Activated naive CD8-positive, alpha-beta T cell treated with anti-CD3 and anti-CD28 coated beads, Interleukin-2, amount 10 ng/mL, durations not matched to agents 7 days and 5 days (primary cell): ENCODE data around the gene RAP2A. TPM values are rescaled to one million over a fixed set of nuclear protein-coding genes. Genes with fewer than 3 reads are reported as not detected.

Source experiments
- ATAC-seq: fragments of 150-1000 bp; cut with Tn5 transposase; one replicate; pipeline ENCODE4 v1.10.0; 2021; ENCODE audit warnings: low read depth, moderate library complexity
- POLR2A ChIA-PET: fragments of 350-600 bp; sonication (Branson Sonifier 250); formaldehyde crosslinking; loops from one replicate; lab custom pipeline; 2021; ENCODE audit warnings: antibody characterized with exemption; lab: Charles Lee
- DNase-seq: peaks from one replicate; pipeline ENCODE4 v3.0.0; 2021
- H3K27ac Mint-ChIP-seq: one replicate; pipeline ENCODE4 v1.8.0; 2022; ENCODE audit warnings: mild to moderate bottlenecking, mixed read lengths
- H3K27me3 Mint-ChIP-seq: one replicate; pipeline ENCODE4 v1.8.0; 2022; ENCODE audit warnings: mild to moderate bottlenecking, moderate library complexity, mixed read lengths
- H3K36me3 Mint-ChIP-seq: one replicate; pipeline ENCODE4 v1.8.0; 2021; ENCODE audit warnings: mild to moderate bottlenecking, mixed read lengths
- H3K4me1 Mint-ChIP-seq: one replicate; pipeline ENCODE4 v1.8.0; 2021; ENCODE audit warnings: mixed read lengths
- H3K4me3 Mint-ChIP-seq: one replicate; pipeline ENCODE4 v1.8.0; 2022; ENCODE audit warnings: mild to moderate bottlenecking, moderate library complexity, mixed read lengths
- H3K9me3 Mint-ChIP-seq: one replicate; pipeline ENCODE4 v1.8.0; 2021; ENCODE audit warnings: mixed read lengths
- total RNA-seq, 2 experiments: library from RNA; stranded (reverse); gene quantifications; one replicate each; pipeline ENCODE4 v1.2.3, GENCODE V29; 2021

Gene RAP2A
- 10 to 100 TPM; 26.4 to 29.5 TPM for total RNA-seq

DNA sequence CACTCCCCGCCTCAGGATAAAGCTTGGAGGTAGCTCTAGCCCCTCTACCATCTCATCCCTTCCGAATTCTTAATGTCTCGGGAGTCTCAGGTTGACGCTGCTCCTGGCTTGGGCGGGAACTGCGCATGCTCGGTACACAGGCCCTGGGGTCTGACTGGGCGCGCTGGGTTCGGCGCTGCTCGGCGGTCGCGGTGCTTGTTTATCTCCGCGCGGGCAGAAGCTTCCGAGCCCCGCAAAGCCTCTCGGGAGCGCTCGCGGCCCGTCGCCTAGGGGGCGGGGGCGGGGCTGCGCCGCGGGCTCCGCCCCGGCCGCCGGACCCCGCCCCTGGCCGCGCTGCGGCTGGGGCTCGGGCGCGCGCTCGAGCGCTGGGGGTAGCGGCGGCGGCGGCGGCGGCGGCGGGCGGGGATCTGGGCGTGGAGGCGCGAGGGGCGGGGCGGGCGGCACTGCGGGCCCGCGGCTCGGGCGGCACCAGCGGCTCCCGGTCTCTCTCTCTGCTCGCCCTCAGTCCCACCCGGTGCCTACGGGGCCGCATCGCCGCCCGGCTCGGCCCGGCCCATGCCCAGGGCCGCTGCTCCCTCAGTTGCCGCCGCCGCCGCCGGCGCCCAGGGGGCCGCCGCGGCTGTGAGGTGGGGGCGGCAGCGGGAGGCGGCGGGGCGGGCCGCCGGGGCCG lies at the start of gene RAP2A:
RAP2A (plus strand) TSS at position 443 of the 670 bp plus-strand sequence. CDS start 302 bp downstream, outside the sequence.
- Mint-ChIP-seq H3K4me1 (peaks cover 24% of the 10 kb centered on the region), H3K27ac (peak within 1 kb of the TSS; percentile 100), H3K27me3 (no peaks in the 10 kb centered on the region), H3K36me3 (peaks cover 3% of the 10 kb centered on the region), H3K9me3 (no peaks in the 10 kb centered on the region), H3K4me3 (peak within 1 kb of the TSS; percentile 99)
- DNase-seq = peak; percentile 90
- POLR2A ChIA-PET = interaction anchor here (0.8 to 2.4 kb wide), 9 partner anchors 26 to 1757 kb away, joined by 3 to 39 read pairs (median 4); partner anchors contain the start of genes DNAJC3 and MBNL2
- ATAC-seq = peak; percentile 62

DNA sequence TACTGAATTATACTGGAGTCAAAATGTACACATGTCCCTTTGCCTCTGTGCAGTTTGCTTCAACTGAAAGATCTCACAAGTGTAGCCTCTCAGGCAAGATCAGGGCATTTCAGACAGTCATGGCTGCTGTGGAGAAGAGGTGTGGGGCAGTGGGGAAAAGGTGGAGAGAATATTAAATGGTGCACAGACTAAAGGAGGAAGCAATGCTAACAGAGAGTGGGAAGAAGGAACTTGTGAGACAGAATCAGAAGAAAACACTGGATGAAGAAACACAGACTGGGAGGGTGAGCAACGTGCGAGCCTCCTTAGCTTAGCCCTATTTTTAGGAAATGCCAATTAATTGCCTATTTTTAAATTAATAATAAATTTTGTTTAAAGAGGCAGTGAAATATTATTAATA lies 49.6 kb upstream of the RAP2A start:
- POLR2A ChIA-PET = no interaction called here
- Mint-ChIP-seq H3K9me3 (no peaks in the 10 kb centered on the region), H3K4me3 (no peak overlapping the region), H3K36me3 (peaks cover 9% of the 10 kb centered on the region), H3K27me3 (no peaks in the 10 kb centered on the region), H3K27ac (no peak overlapping the region), H3K4me1 (peaks cover 21% of the 10 kb centered on the region)
- no peak for DNase-seq
- no peak for ATAC-seq

DNA sequence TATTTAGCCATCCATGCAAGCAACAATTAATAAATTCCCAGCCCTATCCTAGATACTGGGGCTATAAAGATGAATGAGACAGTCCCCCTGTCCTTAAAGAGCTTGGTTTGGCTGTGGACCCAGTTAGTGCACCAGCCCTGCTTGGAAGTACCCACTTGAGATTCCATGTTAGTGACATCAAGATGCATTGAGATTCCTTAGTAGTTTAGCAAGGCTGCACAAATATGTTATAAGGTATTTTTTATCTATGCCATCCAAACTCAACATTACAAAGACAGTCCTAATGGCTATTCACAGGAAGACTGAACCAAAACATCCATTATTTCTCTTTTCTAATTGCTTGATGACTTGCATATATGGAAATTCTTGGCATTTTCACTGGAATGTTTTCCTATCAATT lies 48.8 kb upstream of the RAP2A start:
- DNase-seq (no peak), ATAC-seq (no peak)
- H3K27me3 Mint-ChIP-seq = no peaks in the 10 kb centered on the region
- no peak overlapping the region for H3K27ac Mint-ChIP-seq
- no peaks in the 10 kb centered on the region for H3K9me3 Mint-ChIP-seq
- POLR2A ChIA-PET = no interaction called here
- H3K4me3 Mint-ChIP-seq = no peak overlapping the region
- H3K36me3 Mint-ChIP-seq = peaks cover 8% of the 10 kb centered on the region
- H3K4me1 Mint-ChIP-seq = peaks cover 21% of the 10 kb centered on the region

DNA sequence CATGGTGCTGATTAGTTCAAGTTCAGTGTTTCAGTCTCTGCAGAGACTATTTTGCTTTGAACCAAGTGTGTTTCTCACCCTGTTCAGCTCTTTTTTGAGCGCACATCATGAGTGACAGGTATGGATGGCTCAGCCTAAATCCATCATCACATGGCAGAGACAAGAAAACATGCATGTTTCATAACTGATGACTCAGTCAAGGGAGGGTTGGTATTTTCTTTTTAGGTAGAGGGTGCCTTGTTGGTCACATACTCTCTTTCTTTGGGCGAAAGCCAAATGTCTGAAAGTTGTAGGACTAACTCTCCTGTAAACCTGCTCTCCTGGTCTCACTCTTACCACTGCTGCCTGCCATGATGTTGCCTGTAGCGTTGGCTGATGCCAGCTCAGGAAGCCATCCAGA lies 48.1 kb upstream of the RAP2A start:
- ATAC-seq (no peak), DNase-seq (no peak)
- Mint-ChIP-seq H3K4me1 (peaks cover 21% of the 10 kb centered on the region), H3K36me3 (peaks cover 8% of the 10 kb centered on the region), H3K9me3 (no peaks in the 10 kb centered on the region), H3K27me3 (no peaks in the 10 kb centered on the region), H3K4me3 (no peak overlapping the region), H3K27ac (no peak overlapping the region)
- POLR2A ChIA-PET = interaction anchor here (0.6 kb wide), 1 partner anchor 1660 kb away, joined by 4 read pairs; no protein-coding TSS in a partner anchor

DNA sequence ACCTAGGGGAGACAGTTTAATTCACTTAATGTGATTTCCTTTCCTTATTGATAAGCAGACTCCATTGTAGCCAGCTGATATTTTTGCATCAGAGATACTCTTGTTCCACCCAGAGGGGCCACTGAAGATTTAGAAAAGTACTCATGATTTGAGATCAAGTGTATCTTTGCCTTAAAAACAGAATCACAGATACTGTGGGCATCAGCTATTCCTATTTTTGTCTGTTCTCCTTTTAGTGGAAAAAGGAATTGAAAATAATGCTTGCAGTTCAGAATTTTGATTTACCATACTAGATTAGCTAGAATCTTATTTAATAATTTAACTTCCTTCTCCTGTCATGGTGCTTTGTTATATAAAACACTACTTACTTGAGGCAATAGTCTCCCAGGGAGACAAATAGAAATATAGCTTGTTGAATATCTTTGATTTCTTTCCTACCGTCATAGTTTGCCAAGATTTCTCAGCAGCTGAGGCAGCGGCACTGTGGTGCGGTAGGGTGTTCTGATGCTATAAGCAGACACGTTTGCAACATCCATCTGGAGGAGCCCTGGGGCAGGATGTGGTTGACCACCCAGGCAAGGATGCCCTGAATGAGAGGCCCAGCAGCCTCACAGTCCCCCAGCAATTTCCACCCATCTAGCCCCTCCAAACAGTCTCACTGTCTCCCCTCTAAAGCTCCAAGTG lies 47.0 kb upstream of the RAP2A start:
- DNase-seq (peak; percentile 56), ATAC-seq (peak; percentile 92)
- Mint-ChIP-seq H3K9me3 (no peaks in the 10 kb centered on the region), H3K36me3 (peaks cover 12% of the 10 kb centered on the region), H3K27me3 (no peaks in the 10 kb centered on the region), H3K4me3 (peak overlapping the region; percentile 28), H3K27ac (no peak overlapping the region), H3K4me1 (peaks cover 21% of the 10 kb centered on the region)
- POLR2A ChIA-PET = interaction anchor here (1.7 kb wide), 1 partner anchor 46 kb away, joined by 7 read pairs; the partner anchor contains the start of gene RAP2A

DNA sequence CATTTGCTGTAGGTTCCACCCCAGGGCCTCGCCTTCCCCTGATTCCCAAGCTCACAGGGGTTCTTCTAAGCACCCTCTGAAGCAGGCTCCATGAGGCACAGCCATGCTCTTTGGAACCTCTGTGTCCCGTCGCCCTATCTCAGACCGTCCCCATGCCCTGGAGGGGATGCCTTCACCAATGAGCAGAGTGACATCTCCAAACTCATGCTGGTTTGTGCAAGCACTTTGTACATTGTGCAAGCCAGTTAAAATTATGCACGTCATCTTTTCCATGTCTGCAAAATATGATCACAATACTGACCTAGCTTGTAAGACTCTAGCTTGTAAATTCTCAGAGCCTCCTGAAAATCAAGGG lies 46.5 kb upstream of the RAP2A start:
- DNase-seq (no peak), ATAC-seq (no peak)
- H3K9me3 Mint-ChIP-seq = no peaks in the 10 kb centered on the region
- POLR2A ChIA-PET = interaction anchor here (1.7 kb wide), 1 partner anchor 46 kb away, joined by 7 read pairs; the partner anchor contains the start of gene RAP2A
- no peak overlapping the region for H3K27ac Mint-ChIP-seq
- peaks cover 12% of the 10 kb centered on the region for H3K36me3 Mint-ChIP-seq
- H3K27me3 Mint-ChIP-seq = no peaks in the 10 kb centered on the region
- peak overlapping the region; percentile 28 for H3K4me3 Mint-ChIP-seq
- peaks cover 21% of the 10 kb centered on the region for H3K4me1 Mint-ChIP-seq

DNA sequence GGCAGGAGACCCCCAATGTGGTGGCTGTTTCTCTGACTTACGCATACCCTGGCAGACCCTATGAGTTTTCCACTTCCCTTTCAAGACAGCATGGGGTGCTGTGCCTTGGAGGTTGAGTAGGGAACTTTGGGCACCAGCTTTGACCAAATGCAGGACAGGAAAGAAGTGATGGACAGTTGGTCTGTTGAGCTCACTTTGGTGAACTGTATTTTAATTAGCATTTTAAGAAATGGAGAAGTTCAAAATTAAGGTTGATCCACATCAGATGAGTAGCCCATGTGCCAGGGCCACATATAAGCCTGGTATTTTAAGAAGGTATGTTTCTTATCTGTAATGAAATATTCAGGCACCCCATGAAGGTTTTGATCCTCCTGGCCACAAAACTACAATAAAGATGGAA lies 46.1 kb upstream of the RAP2A start:
- no peaks in the 10 kb centered on the region for H3K9me3 Mint-ChIP-seq
- H3K4me1 Mint-ChIP-seq = peaks cover 21% of the 10 kb centered on the region
- no peak overlapping the region for H3K27ac Mint-ChIP-seq
- POLR2A ChIA-PET = interaction anchor here (1.7 kb wide), 1 partner anchor 45 kb away, joined by 7 read pairs; the partner anchor contains the start of gene RAP2A
- H3K36me3 Mint-ChIP-seq = peaks cover 8% of the 10 kb centered on the region
- DNase-seq (no peak), ATAC-seq (no peak)
- H3K4me3 Mint-ChIP-seq = no peak overlapping the region
- H3K27me3 Mint-ChIP-seq = no peaks in the 10 kb centered on the region

DNA sequence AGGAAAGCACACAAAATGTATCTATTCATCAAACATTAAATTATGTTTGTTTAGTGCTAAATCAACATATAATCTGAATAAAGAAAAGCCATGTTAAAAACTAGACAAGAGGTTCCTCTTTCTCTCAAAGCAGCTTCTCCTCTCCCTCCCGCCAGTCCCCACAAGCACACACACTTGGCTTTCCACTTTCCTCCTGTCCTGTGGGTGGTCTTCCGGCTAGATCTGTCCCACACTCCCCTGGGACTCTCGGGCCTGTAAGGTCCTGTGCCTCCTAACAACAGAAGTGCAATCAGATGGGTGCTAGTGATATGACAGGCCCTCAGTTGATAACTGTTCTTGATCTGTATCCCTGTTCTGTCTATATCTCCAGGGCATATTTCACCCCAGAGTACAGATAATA lies 45.6 kb upstream of the RAP2A start:
- Mint-ChIP-seq H3K27me3 (no peaks in the 10 kb centered on the region), H3K27ac (no peak overlapping the region), H3K4me1 (peaks cover 21% of the 10 kb centered on the region), H3K4me3 (no peak overlapping the region), H3K36me3 (peaks cover 6% of the 10 kb centered on the region), H3K9me3 (no peaks in the 10 kb centered on the region)
- ATAC-seq = no peak
- POLR2A ChIA-PET = no interaction called here
- no peak for DNase-seq

DNA sequence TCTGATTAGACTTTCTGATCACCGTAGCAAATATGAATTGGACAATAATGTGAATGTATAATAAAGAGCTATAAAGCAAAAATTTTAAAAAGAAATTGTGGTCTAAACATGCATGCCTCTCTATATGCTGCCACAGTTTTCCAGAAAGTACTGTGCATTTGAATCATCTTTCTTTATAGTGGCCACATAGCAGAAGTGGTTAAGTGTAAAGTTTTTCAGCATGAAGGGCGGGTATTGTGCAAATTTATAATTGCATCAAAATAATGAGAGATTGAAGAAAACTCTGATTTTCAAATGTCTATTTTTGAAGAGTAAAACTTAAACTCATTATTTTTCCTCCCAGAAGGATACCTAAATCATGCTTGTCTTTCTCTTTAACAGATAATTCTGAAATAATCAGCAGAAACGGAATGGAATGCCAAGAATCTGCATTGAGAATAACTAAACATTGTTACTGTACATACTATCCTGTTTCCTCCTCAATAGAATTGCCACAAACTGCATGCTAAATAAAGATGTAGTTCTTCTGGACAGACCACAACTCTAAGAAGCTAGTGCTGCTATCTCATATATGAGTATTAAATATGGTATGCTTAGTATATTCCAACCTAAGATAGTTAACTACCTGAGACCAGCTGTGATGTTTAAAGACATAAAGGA lies 42.9 kb upstream of the RAP2A start:
- H3K9me3 Mint-ChIP-seq = no peaks in the 10 kb centered on the region
- H3K4me3 Mint-ChIP-seq = no peak overlapping the region
- no peaks in the 10 kb centered on the region for H3K27me3 Mint-ChIP-seq
- DNase-seq = no peak
- POLR2A ChIA-PET = no interaction called here
- H3K36me3 Mint-ChIP-seq = peaks cover 6% of the 10 kb centered on the region
- H3K27ac Mint-ChIP-seq = no peak overlapping the region
- no peak for ATAC-seq
- H3K4me1 Mint-ChIP-seq = peaks cover 19% of the 10 kb centered on the region

DNA sequence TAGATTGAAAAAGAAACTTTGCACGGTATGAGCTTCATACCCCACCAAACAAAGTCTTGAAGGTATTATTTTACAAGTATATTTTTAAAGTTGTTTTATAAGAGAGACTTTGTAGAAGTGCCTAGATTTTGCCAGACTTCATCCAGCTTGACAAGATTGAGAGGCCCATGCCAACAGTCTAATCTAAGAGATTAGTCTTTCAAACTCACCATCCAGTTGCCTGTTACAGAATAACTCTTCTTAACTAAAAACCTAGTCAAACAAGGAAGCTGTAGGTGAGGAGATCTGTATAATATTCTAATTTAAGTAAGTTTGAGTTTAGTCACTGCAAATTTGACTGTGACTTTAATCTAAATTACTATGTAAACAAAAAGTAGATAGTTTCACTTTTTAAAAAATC lies 41.9 kb upstream of the RAP2A start:
- H3K4me3 Mint-ChIP-seq = no peak overlapping the region
- POLR2A ChIA-PET = no interaction called here
- H3K9me3 Mint-ChIP-seq = no peaks in the 10 kb centered on the region
- no peak overlapping the region for H3K27ac Mint-ChIP-seq
- H3K4me1 Mint-ChIP-seq = peaks cover 11% of the 10 kb centered on the region
- peaks cover 3% of the 10 kb centered on the region for H3K27me3 Mint-ChIP-seq
- DNase-seq (no peak), ATAC-seq (no peak)
- peaks cover 6% of the 10 kb centered on the region for H3K36me3 Mint-ChIP-seq

DNA sequence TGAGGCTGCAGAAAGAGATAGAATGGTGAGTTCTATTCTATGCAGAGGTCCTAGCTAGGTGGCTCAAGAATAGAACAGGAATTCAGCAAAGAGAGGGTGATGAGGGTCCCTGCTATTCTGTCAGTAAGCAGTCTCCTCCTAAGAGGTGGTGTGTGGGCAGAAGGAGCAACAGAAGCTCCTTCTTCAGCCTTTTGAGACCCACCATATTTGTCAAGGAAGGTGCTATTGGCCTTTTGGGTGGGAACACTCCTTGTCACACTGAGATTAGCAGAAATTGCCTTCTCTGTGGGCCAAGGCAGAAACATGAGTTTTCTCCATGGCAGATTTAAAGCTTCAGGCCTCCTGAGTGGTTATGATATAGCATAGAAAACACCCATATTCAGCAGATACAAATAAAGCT lies 39.4 kb upstream of the RAP2A start:
- H3K4me3 Mint-ChIP-seq = no peak overlapping the region
- no peaks in the 10 kb centered on the region for H3K9me3 Mint-ChIP-seq
- POLR2A ChIA-PET = no interaction called here
- H3K27ac Mint-ChIP-seq = no peak overlapping the region
- peaks cover 4% of the 10 kb centered on the region for H3K36me3 Mint-ChIP-seq
- H3K4me1 Mint-ChIP-seq = no peaks in the 10 kb centered on the region
- no peak for ATAC-seq
- H3K27me3 Mint-ChIP-seq = peaks cover 3% of the 10 kb centered on the region
- DNase-seq = no peak

DNA sequence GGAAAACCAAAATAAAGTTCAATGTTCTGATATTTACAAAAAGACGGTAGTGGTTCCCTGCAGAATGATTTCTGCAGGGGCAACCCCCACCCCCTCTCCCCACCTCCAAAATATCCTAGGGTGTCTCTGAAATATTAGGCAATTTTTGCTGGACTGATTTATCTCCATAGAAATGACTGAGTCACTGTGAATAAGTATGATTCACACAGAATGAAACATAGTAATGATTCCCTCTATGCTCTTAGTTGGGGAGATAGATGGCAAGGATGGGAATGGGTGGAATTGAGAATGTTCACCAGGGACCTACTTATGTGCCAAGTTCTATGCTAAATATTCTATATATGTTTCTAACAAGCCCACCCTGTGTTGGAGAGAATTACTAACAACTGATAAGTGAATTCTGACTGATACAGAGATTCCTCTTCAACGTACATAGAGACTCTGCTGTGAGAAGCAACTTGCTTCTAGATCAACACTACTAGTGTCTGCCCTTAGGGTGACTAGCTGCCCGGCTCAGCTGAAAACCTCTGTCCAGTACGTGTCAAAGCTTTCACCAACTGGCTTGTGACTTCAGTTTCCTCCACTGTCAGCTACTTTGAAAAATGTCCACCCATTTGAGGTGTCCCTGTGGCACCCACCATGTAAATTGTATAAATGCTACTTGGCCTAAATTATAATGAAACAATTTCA lies 38.4 kb upstream of the RAP2A start:
- Mint-ChIP-seq H3K36me3 (peaks cover 4% of the 10 kb centered on the region), H3K27ac (no peak overlapping the region), H3K4me3 (no peak overlapping the region), H3K27me3 (peaks cover 3% of the 10 kb centered on the region), H3K9me3 (no peaks in the 10 kb centered on the region), H3K4me1 (no peaks in the 10 kb centered on the region)
- ATAC-seq = no peak
- no peak for DNase-seq
- POLR2A ChIA-PET = no interaction called here

DNA sequence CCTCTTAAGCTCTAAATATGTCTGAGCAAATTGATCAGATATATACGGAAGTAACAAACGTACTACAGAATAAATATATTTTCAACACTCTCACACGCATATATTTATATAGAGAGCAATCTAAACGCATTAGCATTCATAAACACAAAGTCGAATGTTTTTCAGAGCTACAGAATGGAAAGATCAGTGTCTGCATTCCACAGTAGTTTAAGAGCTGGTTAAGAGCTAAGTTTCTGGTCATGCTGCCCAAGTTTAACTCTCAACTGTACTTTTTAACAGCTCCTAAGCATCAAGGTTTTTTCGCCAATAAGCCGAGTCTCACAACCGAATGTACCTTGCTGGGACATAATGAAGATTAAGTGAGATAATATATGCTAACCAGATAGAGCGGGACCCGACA lies 36.7 kb upstream of the RAP2A start:
- H3K27ac Mint-ChIP-seq = no peak overlapping the region
- H3K4me1 Mint-ChIP-seq = no peaks in the 10 kb centered on the region
- no peak for ATAC-seq
- H3K27me3 Mint-ChIP-seq = peaks cover 3% of the 10 kb centered on the region
- H3K36me3 Mint-ChIP-seq = no peaks in the 10 kb centered on the region
- H3K9me3 Mint-ChIP-seq = peaks cover 4% of the 10 kb centered on the region
- no peak for DNase-seq
- POLR2A ChIA-PET = no interaction called here
- H3K4me3 Mint-ChIP-seq = no peak overlapping the region
